ENCODE data around the gene NUPR2. TPM values are rescaled to one million over a fixed set of nuclear protein-coding genes. Genes with fewer than 3 reads are reported as not detected.

NUPR2 gene
- total and polyA plus RNA-seq, 9 of the 15 experiments (the other 6 are each of a cell fraction or from before 2014, with no cell fraction given) = not detected

DNA sequence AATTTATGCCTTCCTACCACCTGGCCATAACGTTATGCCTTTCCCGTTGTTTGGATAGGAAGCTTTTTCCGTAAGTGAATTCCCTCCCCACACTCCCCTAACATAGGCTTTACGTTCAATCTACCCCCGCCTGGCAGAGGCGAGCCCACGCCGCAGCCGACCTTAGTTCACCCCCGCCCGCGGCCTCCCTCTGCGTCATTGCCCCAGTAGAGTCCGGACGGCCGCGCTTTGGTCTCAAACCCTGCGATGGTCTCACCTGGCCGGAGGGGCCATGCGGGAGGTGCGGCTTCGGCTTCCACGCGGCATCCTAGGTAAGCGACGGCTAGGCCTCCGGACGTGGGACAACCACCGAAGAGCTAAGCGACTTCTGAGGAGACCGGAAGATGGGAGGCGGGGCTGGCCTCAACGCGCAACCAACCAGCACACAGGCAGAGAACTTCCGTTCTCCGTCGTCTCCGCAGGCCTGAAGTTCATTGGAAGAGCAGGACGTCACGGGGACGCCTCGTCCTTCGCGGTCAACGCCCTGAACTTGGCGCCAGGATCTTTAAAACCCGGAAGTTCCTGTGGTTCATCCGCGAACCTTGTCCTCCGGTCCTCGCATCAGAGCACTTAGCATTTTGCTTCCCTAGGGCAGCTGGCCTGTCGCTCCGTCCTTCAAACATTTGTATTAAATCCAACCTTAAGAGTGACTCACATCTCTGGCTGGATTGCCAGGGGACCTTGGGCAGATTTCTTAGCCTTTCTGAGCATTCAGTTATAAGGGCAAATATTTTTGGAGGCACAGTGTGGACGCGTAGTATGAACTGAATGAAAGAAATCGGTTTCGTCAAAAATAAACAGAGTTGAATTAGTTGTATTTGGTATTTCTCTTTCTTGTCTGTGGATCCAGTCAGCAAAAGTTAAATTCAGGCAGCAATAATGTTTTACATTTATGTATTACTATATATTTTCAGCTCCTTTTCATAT lies 9.8 kb downstream of the NUPR2 start, which contains the start of gene CHCHD2 (continued):
- TF ChIP-seq ATF1 (CRISPR knock-in tag; IDR thresholded peaks at IDR 0.05) = 0 out of 2 replicates have a peak, but pooled peaks have one; percentile 30
- TF ChIP-seq ATF1 (tag; IDR thresholded peaks at IDR 0.05) = peak; percentile 92
- TF ChIP-seq, protein P1, sequence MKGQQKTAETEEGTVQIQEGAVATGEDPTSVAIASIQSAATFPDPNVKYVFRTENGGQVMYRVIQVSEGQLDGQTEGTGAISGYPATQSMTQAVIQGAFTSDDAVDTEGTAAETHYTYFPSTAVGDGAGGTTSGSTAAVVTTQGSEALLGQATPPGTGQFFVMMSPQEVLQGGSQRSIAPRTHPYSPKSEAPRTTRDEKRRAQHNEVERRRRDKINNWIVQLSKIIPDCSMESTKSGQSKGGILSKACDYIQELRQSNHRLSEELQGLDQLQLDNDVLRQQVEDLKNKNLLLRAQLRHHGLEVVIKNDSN (CRISPR knock-in tag; IDR thresholded peaks at IDR 0.05) = peak; percentile 80
- TF ChIP-seq CBFB (CRISPR knock-in tag; IDR thresholded peaks at IDR 0.05) = peak; percentile 79; the same call in 1 of the 2 replicates
- TF ChIP-seq, protein P2, sequence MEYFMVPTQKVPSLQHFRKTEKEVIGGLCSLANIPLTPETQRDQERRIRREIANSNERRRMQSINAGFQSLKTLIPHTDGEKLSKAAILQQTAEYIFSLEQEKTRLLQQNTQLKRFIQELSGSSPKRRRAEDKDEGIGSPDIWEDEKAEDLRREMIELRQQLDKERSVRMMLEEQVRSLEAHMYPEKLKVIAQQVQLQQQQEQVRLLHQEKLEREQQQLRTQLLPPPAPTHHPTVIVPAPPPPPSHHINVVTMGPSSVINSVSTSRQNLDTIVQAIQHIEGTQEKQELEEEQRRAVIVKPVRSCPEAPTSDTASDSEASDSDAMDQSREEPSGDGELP (CRISPR knock-in tag; IDR thresholded peaks at IDR 0.05; ENCODE audit: borderline replicate concordance) = peak; percentile 79
- TF ChIP-seq DACH1 (IDR thresholded peaks at IDR 0.05; ENCODE audit: partially characterized antibody) = no peak
- TF ChIP-seq ADNP (tag; IDR thresholded peaks at IDR 0.05) = no peak
- peak; percentile 90 for TF ChIP-seq MBD2 (IDR thresholded peaks at IDR 0.05; ENCODE audit: borderline replicate concordance, low read depth)
- peak; percentile 91 for TF ChIP-seq EGR1 (conservative IDR thresholded peaks at IDR 0.05)
- no peak for TF ChIP-seq XRCC3 (IDR thresholded peaks at IDR 0.05)
- no peak for TF ChIP-seq SMARCB1 (IDR thresholded peaks at IDR 0.05; ENCODE audit: insufficient read length, low read depth)
- TF ChIP-seq SETDB1 (IDR thresholded peaks at IDR 0.05; ENCODE audit: low read length) = peak; percentile 37
- no peak for TF ChIP-seq ZNF121 (CRISPR knock-in tag; conservative IDR thresholded peaks at IDR 0.05)
- no peak for TF ChIP-seq NFE2L1 (tag; IDR thresholded peaks at IDR 0.05; ENCODE audit: borderline replicate concordance, low read depth)
- TF ChIP-seq, protein P3, sequence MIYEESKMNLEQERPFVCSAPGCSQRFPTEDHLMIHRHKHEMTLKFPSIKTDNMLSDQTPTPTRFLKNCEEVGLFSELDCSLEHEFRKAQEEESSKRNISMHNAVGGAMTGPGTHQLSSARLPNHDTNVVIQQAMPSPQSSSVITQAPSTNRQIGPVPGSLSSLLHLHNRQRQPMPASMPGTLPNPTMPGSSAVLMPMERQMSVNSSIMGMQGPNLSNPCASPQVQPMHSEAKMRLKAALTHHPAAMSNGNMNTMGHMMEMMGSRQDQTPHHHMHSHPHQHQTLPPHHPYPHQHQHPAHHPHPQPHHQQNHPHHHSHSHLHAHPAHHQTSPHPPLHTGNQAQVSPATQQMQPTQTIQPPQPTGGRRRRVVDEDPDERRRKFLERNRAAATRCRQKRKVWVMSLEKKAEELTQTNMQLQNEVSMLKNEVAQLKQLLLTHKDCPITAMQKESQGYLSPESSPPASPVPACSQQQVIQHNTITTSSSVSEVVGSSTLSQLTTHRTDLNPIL (CRISPR knock-in tag; IDR thresholded peaks at IDR 0.05) = 0 out of 2 replicates have a peak, but pooled peaks have one; percentile 8
- TF ChIP-seq ZFP30 (CRISPR knock-in tag; IDR thresholded peaks at IDR 0.05; ENCODE audit: borderline replicate concordance) = no peak
- no peak for TF ChIP-seq NONO (IDR thresholded peaks at IDR 0.05; ENCODE audit: low read depth in 2 of 2, low read length in 1 of 2)
- peak; percentile 96 for TF ChIP-seq POLR2G (IDR thresholded peaks at IDR 0.05; ENCODE audit: low read depth, low read length)
- TF ChIP-seq, protein P4, sequence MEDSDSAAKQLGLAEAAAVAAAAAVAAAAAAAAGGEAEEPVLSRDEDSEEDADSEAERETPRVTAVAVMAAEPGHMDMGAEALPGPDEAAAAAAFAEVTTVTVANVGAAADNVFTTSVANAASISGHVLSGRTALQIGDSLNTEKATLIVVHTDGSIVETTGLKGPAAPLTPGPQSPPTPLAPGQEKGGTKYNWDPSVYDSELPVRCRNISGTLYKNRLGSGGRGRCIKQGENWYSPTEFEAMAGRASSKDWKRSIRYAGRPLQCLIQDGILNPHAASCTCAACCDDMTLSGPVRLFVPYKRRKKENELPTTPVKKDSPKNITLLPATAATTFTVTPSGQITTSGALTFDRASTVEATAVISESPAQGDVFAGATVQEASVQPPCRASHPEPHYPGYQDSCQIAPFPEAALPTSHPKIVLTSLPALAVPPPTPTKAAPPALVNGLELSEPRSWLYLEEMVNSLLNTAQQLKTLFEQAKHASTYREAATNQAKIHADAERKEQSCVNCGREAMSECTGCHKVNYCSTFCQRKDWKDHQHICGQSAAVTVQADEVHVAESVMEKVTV (CRISPR knock-in tag; IDR thresholded peaks at IDR 0.05) = no peak
- TF ChIP-seq NFATC3 (IDR thresholded peaks at IDR 0.05) = no peak
- no peak for TF ChIP-seq TEAD1 (CRISPR knock-in tag; IDR thresholded peaks at IDR 0.05)
- no peak for TF ChIP-seq NR2F6 (CRISPR knock-in tag; IDR thresholded peaks at IDR 0.05)
- TF ChIP-seq FOSL1 (tag; conservative IDR thresholded peaks at IDR 0.05) = no peak; the same call in 1 of the 2 replicates
